WTC11 (cell line): Measurements from ENCODE around the gene SFI1. TPM values are rescaled to one million over a fixed set of nuclear protein-coding genes. Genes with fewer than 3 reads are reported as not detected.
"Not testable (repeated sequence)": the region's sequence is repeated elsewhere in the genome, so short reads cannot be mapped to it uniquely, and the experiment has no call there.

Experiments
- ATAC-seq: fragments of 200-7000 bp; cut with Tn5 transposase; 2 replicates; pipeline ENCODE4 v1.10.0; 2021; ENCODE audit warnings: mild to moderate bottlenecking, moderate library complexity
- CTCF ChIA-PET: fragments of 300-600 bp; sonication (Branson Sonifier 250); formaldehyde crosslinking; loops from one replicate; lab custom pipeline; 2021; ENCODE audit warnings: antibody characterized with exemption; lab: Charles Lee
- POLR2A ChIA-PET: fragments of 350-600 bp; sonication (Branson Sonifier 250); formaldehyde crosslinking; loops from one replicate; lab custom pipeline; 2021; ENCODE audit warnings: antibody characterized with exemption; lab: Charles Lee
- DNase-seq: peaks from one replicate; pipeline ENCODE4 v3.0.0; 2021; ENCODE audit warnings: low spot score
- H3K27ac Mint-ChIP-seq: 2 replicates; pipeline ENCODE4 v1.8.0; 2021; ENCODE audit warnings: mixed read lengths
- H3K27me3 Mint-ChIP-seq: 2 replicates; pipeline ENCODE4 v1.8.0; 2021; ENCODE audit warnings: low read depth, mild to moderate bottlenecking, moderate library complexity, mixed read lengths
- H3K36me3 Mint-ChIP-seq: 2 replicates; pipeline ENCODE4 v1.8.0; 2021; ENCODE audit warnings: mixed read lengths
- H3K4me1 Mint-ChIP-seq: 2 replicates; pipeline ENCODE4 v1.8.0; 2022; ENCODE audit warnings: mixed read lengths
- H3K4me3 Mint-ChIP-seq: 2 replicates; pipeline ENCODE4 v1.8.0; 2021; ENCODE audit warnings: mild to moderate bottlenecking, moderate library complexity, mixed read lengths
- H3K9me3 Mint-ChIP-seq: 2 replicates; pipeline ENCODE4 v1.8.0; 2021; ENCODE audit warnings: mixed read lengths
- AFF4 ChIP-seq: sonication (generic); formaldehyde crosslinking; IDR thresholded peaks from 2 replicates; pipeline ENCODE4 v1.8.1; 2023; ENCODE audit warnings: mild to moderate bottlenecking, missing genetic modification reagents, borderline replicate concordance
- ATF6 ChIP-seq: sonication (generic); formaldehyde crosslinking; IDR thresholded peaks from 2 replicates; pipeline ENCODE4 v1.8.1; 2023; ENCODE audit warnings: mild to moderate bottlenecking, missing genetic modification reagents
- E2F1 ChIP-seq: sonication (generic); formaldehyde crosslinking; IDR thresholded peaks from 2 replicates; pipeline ENCODE4 v1.8.0; 2022; ENCODE audit warnings: mild to moderate bottlenecking, missing genetic modification reagents
- E2F5 ChIP-seq: sonication (generic); formaldehyde crosslinking; IDR thresholded peaks from 2 replicates; pipeline ENCODE4 v1.8.1; 2022; ENCODE audit warnings: mild to moderate bottlenecking, moderate library complexity, missing genetic modification reagents
- ERG ChIP-seq: fragments of 250-450 bp; sonication (Bioruptor Pico); IDR thresholded peaks from 2 replicates; pipeline ENCODE4 v1.8.0; 2021; ENCODE audit warnings: mild to moderate bottlenecking
- MLX ChIP-seq: sonication (generic); formaldehyde crosslinking; IDR thresholded peaks from 2 replicates; pipeline ENCODE4 v1.8.1; 2023; ENCODE audit warnings: mild to moderate bottlenecking, missing genetic modification reagents, moderate library complexity
- NFE2L1 ChIP-seq: sonication (generic); formaldehyde crosslinking; IDR thresholded peaks from 2 replicates; pipeline ENCODE4 v1.8.1; 2023; ENCODE audit warnings: missing genetic modification reagents
- NR2C2 ChIP-seq: sonication (generic); formaldehyde crosslinking; IDR thresholded peaks from 2 replicates; pipeline ENCODE4 v1.8.0; 2022; ENCODE audit warnings: mild to moderate bottlenecking, missing genetic modification reagents
- PREB ChIP-seq: sonication (generic); formaldehyde crosslinking; IDR thresholded peaks from 2 replicates; pipeline ENCODE4 v1.8.1; 2022; ENCODE audit warnings: mild to moderate bottlenecking, missing genetic modification reagents, moderate library complexity, borderline replicate concordance
- SMAD4 ChIP-seq: sonication (generic); formaldehyde crosslinking; IDR thresholded peaks from 2 replicates; pipeline ENCODE4 v1.8.0; 2022; ENCODE audit warnings: mild to moderate bottlenecking, missing genetic modification reagents
- SOX15 ChIP-seq: fragments of 250-450 bp; sonication (Bioruptor Pico); IDR thresholded peaks from 2 replicates; pipeline ENCODE4 v1.9.0; 2021; ENCODE audit warnings: mild to moderate bottlenecking
- ZBTB21 ChIP-seq: sonication (generic); formaldehyde crosslinking; IDR thresholded peaks from 2 replicates; pipeline ENCODE4 v1.8.1; 2023; ENCODE audit warnings: mild to moderate bottlenecking, missing genetic modification reagents, borderline replicate concordance
- ZSCAN18 ChIP-seq: fragments of 250-450 bp; sonication (Bioruptor Pico); IDR thresholded peaks from 2 replicates; pipeline ENCODE4 v2.1.2; 2022; ENCODE audit warnings: mild to moderate bottlenecking, moderate library complexity
- total RNA-seq: library from RNA; stranded (reverse); gene quantifications from 3 replicates; pipeline ENCODE4 v1.2.3, GENCODE V29; 2021

The SFI1 gene
- total RNA-seq, 1 experiment from 2014 or later, result 43.6 TPM

- no peak for TF ChIP-seq ATF6 (CRISPR knock-in tag)
These were observed 92.8 kb downstream of the SFI1 start (continued) for GRCh38 chr22:31588970-31589675.

GRCh38 chr22:31590161-31590560 lies 93.8 kb downstream of the SFI1 start:
- H3K4me3 Mint-ChIP-seq, H3K27ac Mint-ChIP-seq, H3K9me3 Mint-ChIP-seq, DNase-seq, ATAC-seq, CTCF ChIA-PET, H3K27me3 Mint-ChIP-seq, POLR2A ChIA-PET, H3K4me1 Mint-ChIP-seq: not testable (repeated sequence)
- peaks cover 23% of the 10 kb centered on the region for H3K36me3 Mint-ChIP-seq

- TF ChIP-seq MLX (CRISPR knock-in tag) (no peak), E2F5 (CRISPR knock-in tag) (no peak), ERG (CRISPR knock-in tag) (no peak), PREB (no peak), AFF4 (CRISPR knock-in tag) (no peak), ZBTB21 (CRISPR knock-in tag) (no peak), SOX15 (CRISPR knock-in tag) (no peak), E2F1 (CRISPR knock-in tag) (no peak), SMAD4 (CRISPR knock-in tag) (no peak), NFE2L1 (CRISPR knock-in tag) (no peak), NR2C2 (CRISPR knock-in tag) (no peak), ZSCAN18 (CRISPR knock-in tag) (no peak)
- TF ChIP-seq, all 79 proteins: peak for 0
- POLR2A ChIA-PET, result interaction anchor here (0.6 kb wide), 1 partner anchor 19 kb away, joined by 6 read pairs; no protein-coding TSS in a partner anchor
- H3K27ac Mint-ChIP-seq, result no peak overlapping the region; the same call in 1 of the 2 replicates
- no peaks in the 10 kb centered on the region for H3K9me3 Mint-ChIP-seq
- no peak for DNase-seq
- H3K36me3 Mint-ChIP-seq, result peaks cover 9% of the 10 kb centered on the region
- ATAC-seq, result no peak
- H3K4me3 Mint-ChIP-seq, result no peak overlapping the region
- CTCF ChIA-PET, result interaction anchor here (0.9 kb wide), 1 partner anchor 39 kb away, joined by 4 read pairs; no protein-coding TSS in a partner anchor
- no peaks in the 10 kb centered on the region for H3K4me1 Mint-ChIP-seq
- no peaks in the 10 kb centered on the region for H3K27me3 Mint-ChIP-seq
These were observed 98.9 kb downstream of the SFI1 start for GRCh38 chr22:31595271-31595670.
